Skeletal muscle cell (primary cell): ENCODE measurements around the gene MYBPHL.
A peak's percentile ranks its signal among the peaks of the same experiment; 100 is the strongest.

ENCODE experiments used
- DNase-seq: peaks from one replicate; pipeline ENCODE4 v3.0.0-alpha.2; 2010; ENCODE audit warnings: low read depth
- H3K4me3 ChIP-seq: 2 replicates; pipeline ENCODE4 v1.5.1; 2011; ENCODE audit warnings: low read depth, mild to moderate bottlenecking, control low read depth, low read length, moderate library complexity

MYBPHL gene

GRCh38 chr1:109306832-109307273, at the start of gene MYBPHL:
Gene MYBPHL (minus strand): TSS chr1:109307011. CDS start chr1:109306991, 20 bp downstream.
- no peak within 1 kb of the TSS for H3K4me3 ChIP-seq
- DNase-seq: no peak

GRCh38 chr1:109356505-109356904, 49.7 kb upstream of the MYBPHL start:
- no peak overlapping the region for H3K4me3 ChIP-seq
- no peak for DNase-seq

- no peak for DNase-seq
- no peak overlapping the region for H3K4me3 ChIP-seq
Measured at GRCh38 chr1:109354929-109355328, 48.1 kb upstream of the MYBPHL start.

- no peak overlapping the region for H3K4me3 ChIP-seq
- DNase-seq: no peak
Measured at GRCh38 chr1:109351457-109351856, 44.6 kb upstream of the MYBPHL start.

- H3K4me3 ChIP-seq: no peak overlapping the region
- DNase-seq: no peak
Measured at GRCh38 chr1:109350655-109351054, 43.8 kb upstream of the MYBPHL start.

- DNase-seq: no peak
Measured at GRCh38 chr1:109350182-109350581, 43.4 kb upstream of the MYBPHL start.

DNA sequence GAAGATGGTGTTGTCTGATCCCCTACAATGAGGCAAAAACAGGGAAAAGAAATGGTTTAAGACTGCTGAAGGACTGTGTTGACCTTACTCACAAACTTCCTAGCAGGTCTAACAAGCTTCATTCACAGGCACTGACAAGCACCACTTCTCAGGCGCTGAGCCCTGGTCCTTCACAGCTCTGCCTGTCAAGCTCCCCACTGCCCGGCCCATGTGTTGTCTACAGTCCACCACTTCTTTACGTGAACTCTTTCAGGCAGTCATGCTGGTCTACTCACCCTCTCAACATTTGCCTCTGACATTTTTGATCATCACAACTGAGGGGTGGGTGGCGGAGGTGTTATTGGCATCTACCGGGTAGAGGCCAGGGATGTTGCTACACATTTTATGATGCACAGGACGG, 40.7 kb upstream of the MYBPHL start:
- no peak for DNase-seq
- no peak overlapping the region for H3K4me3 ChIP-seq

More at GRCh38 chr1:109350182-109350581, 43.4 kb upstream of the MYBPHL start:
- no peak overlapping the region for H3K4me3 ChIP-seq

- no peak for DNase-seq
Measured at GRCh38 chr1:109341944-109342930, 35.4 kb upstream of the MYBPHL start.

GRCh38 chr1:109338608-109339007, 31.8 kb upstream of the MYBPHL start:
- no peak overlapping the region for H3K4me3 ChIP-seq
- DNase-seq: no peak

More at GRCh38 chr1:109341944-109342930, 35.4 kb upstream of the MYBPHL start:
- H3K4me3 ChIP-seq: no peak overlapping the region

- no peak overlapping the region for H3K4me3 ChIP-seq
- no peak for DNase-seq
Measured at GRCh38 chr1:109338091-109338490, 31.3 kb upstream of the MYBPHL start.

DNA sequence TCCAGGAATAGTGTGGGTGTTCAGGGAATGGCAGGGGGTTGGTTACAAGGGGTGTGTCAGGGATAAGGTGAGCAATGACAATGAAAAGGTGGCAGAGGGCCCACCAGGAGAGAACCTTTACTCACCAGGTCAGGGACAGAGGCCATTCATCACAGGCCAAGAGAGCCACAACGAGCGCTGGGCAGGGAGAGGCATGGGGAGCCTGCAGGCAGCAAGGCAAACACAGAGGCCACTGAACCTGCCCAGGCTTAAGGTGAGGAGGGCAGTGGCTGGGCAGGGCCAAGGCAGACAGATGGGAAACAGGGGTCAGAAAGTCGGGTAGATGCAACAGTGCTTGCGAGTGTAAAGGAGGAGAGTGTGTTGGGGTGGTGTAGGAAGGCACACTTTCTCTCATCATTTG, 28.3 kb upstream of the MYBPHL start:
- no peak for DNase-seq
- H3K4me3 ChIP-seq: no peak overlapping the region

DNA sequence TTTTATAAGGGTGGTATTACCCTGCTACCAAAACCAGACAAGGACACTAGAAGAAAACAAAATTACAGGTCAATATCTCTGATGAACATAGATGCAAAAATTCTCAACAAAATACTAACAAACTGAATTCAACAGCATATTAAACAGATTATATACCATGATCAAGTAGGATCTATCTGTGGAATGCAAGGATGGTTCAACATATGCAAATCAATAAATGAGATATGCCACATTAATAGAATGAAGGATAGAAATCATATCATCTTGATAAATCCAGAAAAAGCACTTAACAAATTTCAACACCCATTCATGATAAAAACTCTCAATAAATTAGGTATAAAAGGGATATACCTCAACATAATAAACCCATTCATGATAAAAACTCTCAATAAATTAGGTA, 24.3 kb upstream of the MYBPHL start:
- H3K4me3 ChIP-seq: no peak overlapping the region
- DNase-seq: no peak

DNA sequence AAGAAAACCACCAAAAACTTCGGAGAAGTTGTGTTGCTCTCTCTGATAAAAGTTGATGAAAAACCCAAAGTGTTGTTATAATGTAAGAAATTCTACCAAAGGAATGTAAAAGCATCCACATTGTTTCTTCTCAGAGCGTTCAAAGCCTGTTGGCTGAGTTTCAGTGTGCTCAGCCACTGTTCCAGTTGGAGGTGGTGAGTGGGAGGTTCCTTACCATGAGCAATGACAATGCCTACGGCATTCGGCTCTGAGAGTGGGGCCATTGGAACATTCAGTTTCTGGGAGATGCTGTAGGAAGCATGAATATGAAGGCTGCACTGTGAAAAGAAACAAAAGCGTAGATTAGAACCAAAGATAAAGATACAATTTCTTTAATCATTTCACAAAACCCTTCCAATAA, 20.5 kb upstream of the MYBPHL start:
- no peak overlapping the region for H3K4me3 ChIP-seq
- no peak for DNase-seq

- no peak for DNase-seq
- no peak overlapping the region for H3K4me3 ChIP-seq
Measured at GRCh38 chr1:109322974-109323373, 16.2 kb upstream of the MYBPHL start.

- no peak for DNase-seq
- H3K4me3 ChIP-seq: no peak overlapping the region
Measured at GRCh38 chr1:109319114-109319513, 12.3 kb upstream of the MYBPHL start.

DNA sequence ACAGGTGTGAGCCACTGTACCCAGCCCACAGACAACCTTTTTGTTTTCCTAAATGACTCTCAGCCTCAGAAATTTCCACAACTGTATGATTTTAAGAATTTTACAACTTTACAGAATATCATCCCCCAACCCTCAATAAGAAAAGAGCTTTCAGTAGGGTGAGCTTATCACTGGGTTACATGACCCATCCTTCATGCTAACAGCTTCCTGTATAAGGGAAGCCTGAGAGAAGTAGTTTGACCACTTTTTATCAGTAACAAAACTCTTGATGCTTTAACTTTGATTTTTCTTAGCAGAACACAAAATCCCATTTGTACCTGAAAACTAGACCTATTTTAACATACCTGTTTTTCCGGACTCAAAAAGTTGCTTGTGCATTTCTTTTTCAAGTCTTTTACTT, 9.7 kb upstream of the MYBPHL start:
- no peak for DNase-seq
- no peak overlapping the region for H3K4me3 ChIP-seq

GRCh38 chr1:109315288-109315687, 8.5 kb upstream of the MYBPHL start:
- no peak overlapping the region for H3K4me3 ChIP-seq
- no peak for DNase-seq

GRCh38 chr1:109314795-109315194, 8.0 kb upstream of the MYBPHL start:
- DNase-seq: peak; percentile 61

GRCh38 chr1:109312978-109313775, 6.4 kb upstream of the MYBPHL start:
- peak; percentile 27 for DNase-seq
- no peak overlapping the region for H3K4me3 ChIP-seq

More at GRCh38 chr1:109314795-109315194, 8.0 kb upstream of the MYBPHL start:
- no peak overlapping the region for H3K4me3 ChIP-seq

DNA sequence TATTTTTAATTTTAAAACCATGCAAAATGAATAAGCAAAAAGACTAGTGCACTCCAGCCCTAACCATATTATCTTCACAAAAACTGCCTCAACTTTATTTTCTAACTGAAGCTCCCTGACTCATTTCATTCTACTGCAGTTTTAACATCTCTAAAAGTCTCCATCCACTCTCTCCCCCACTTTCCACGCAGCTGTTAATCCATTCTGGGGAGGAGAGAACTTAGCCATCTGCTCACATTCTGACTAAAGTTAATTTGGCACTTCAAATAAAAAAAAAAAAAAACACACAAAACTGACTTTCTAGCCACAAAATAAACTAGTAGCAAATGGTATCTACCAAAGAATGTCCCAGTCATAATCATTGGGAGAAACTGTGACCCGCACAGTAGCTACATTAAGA, 5.4 kb upstream of the MYBPHL start:
- no peak overlapping the region for H3K4me3 ChIP-seq
- DNase-seq: no peak
